ENCODE results near the gene TMBIM1. TPM values are rescaled to one million over a fixed set of nuclear protein-coding genes. Genes with fewer than 3 reads are reported as not detected.
A peak's percentile ranks its signal among the peaks of the same experiment; 100 is the strongest.
"Not testable (repeated sequence)": the region's sequence is repeated elsewhere in the genome, so short reads cannot be mapped to it uniquely, and the experiment has no call there.

TMBIM1 gene
- total and polyA plus RNA-seq, 9 of the 15 experiments (the other 6 are each of a cell fraction or from before 2014, with no cell fraction given): 14.2 to 105 (median 47.0) TPM

DNA sequence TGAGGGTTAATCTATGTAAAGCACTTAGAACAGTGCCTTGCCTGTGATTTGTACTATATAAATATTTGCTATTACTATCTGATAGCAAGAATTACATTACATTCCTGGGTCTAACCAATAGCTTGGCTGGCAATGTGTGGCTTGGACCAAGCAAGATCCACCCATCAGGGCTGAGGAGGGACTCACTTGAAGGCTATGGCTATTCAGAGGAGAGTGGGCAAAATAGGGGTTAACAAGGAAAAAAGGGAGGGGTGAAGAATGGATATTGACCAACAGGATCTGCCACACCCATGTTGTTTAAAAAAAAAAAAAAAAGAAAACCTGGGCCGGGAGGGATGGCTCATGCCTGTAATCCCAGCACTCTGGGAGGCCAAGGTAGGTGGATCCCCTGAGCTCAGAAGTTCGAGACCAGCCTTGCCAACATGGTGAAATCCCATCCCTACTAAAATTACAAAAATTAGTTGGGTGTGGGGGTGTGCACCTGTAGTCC is 20.0 kb upstream of the TMBIM1 start:
- intact Hi-C loops (cut with micrococcal nuclease) (no loop called here), in situ Hi-C loops (cut with MboI) (no loop called here)
- Histone ChIP-seq H4K20me1 (replicated peaks; ENCODE audit: control insufficient read depth, insufficient read depth, low read length) (no peaks in the 10 kb centered on the region), H3K4me3 (no peak overlapping the region), H3K9ac (ENCODE audit: insufficient read depth in 1 of 2, low read depth in 2 of 2, low read length in 2 of 2) (no peak overlapping the region), H3K27me3 (ENCODE audit: control insufficient read depth in 2 of 2, insufficient read depth in 2 of 2, low read length in 2 of 2) (no peaks in the 10 kb centered on the region), H3K4me2 (ENCODE audit: insufficient read depth, low read length) (no peak overlapping the region), H2AFZ (ENCODE audit: low read depth, low read length) (no peak overlapping the region), H3K27ac (ENCODE audit: extremely low read depth, low read depth, low read length) (no peak overlapping the region), H3K36me3 (ENCODE audit: control insufficient read depth, insufficient read depth, low read length) (no peaks in the 10 kb centered on the region), H3K4me1 (replicated peaks in 1 of 2; ENCODE audit: control insufficient read depth in 2 of 2, insufficient read depth in 2 of 2, low read length in 2 of 2) (peaks cover 11 to 23% of the 10 kb centered on the region in 2 experiments), H3K79me2 (ENCODE audit: control insufficient read depth, insufficient read depth, low read length) (no peaks in the 10 kb centered on the region), H3K9me1 (ENCODE audit: control insufficient read depth, insufficient read depth, low read length) (peaks cover 4% of the 10 kb centered on the region), H3K9me3 (replicated peaks; ENCODE audit: control insufficient read depth, insufficient read depth, low read depth, low read length) (no peaks in the 10 kb centered on the region)
- no CpG with 5 or more reads among the region's 2 CpGs for WGBS (ENCODE audit: insufficient coverage, low coverage, missing lambda C conversion rate)
- CTCF ChIA-PET (ENCODE audit: low intra/inter-chr PET ratio): no interaction called here
- DNase-seq (ENCODE audit: extremely low read depth in 1 of 4, low spot score in 3 of 4) (no peak), ATAC-seq (no peak), FAIRE-seq (no peak)
- POLR2A ChIA-PET: interaction anchor here (0.6 to 1.4 kb wide), 5 partner anchors 8 to 338 kb away, joined by 3 to 5 read pairs (median 3); no protein-coding TSS in a partner anchor
- TF ChIP-seq NR4A1 (CRISPR knock-in tag; IDR thresholded peaks at IDR 0.05): no peak
- TF ChIP-seq NR4A1 (tag; IDR thresholded peaks at IDR 0.05): no peak
- TF ChIP-seq ZNF584 (CRISPR knock-in tag; IDR thresholded peaks at IDR 0.05; ENCODE audit: low read depth): no peak
- TF ChIP-seq FOXK2 (conservative IDR thresholded peaks at IDR 0.05 in 1 of 2, IDR thresholded peaks at IDR 0.05 in 1 of 2; ENCODE audit: low read depth in 2 of 2): no peak
- no peak for TF ChIP-seq CTBP1 (IDR thresholded peaks at IDR 0.05; ENCODE audit: borderline replicate concordance)
- TF ChIP-seq KAT7 (CRISPR knock-in tag; IDR thresholded peaks at IDR 0.05; ENCODE audit: borderline replicate concordance): no peak
- TF ChIP-seq HSF4 (CRISPR knock-in tag; IDR thresholded peaks at IDR 0.05; ENCODE audit: borderline replicate concordance): no peak
- no peak for TF ChIP-seq KDM1A (IDR thresholded peaks at IDR 0.05)
- no peak for TF ChIP-seq RBM14 (IDR thresholded peaks at IDR 0.05; ENCODE audit: borderline replicate concordance, insufficient read depth, low read depth, low read length)
- no peak for TF ChIP-seq MBD2 (IDR thresholded peaks at IDR 0.05; ENCODE audit: borderline replicate concordance, low read depth)
- TF ChIP-seq ZNF445 (CRISPR knock-in tag; IDR thresholded peaks at IDR 0.05; ENCODE audit: low read depth): no peak
- no peak for TF ChIP-seq ZNF140 (CRISPR knock-in tag; IDR thresholded peaks at IDR 0.05)
- no peak for TF ChIP-seq ZNF124 (CRISPR knock-in tag; IDR thresholded peaks at IDR 0.05)
- TF ChIP-seq ZNF780A (CRISPR knock-in tag; IDR thresholded peaks at IDR 0.05): no peak
- TF ChIP-seq, protein P1, sequence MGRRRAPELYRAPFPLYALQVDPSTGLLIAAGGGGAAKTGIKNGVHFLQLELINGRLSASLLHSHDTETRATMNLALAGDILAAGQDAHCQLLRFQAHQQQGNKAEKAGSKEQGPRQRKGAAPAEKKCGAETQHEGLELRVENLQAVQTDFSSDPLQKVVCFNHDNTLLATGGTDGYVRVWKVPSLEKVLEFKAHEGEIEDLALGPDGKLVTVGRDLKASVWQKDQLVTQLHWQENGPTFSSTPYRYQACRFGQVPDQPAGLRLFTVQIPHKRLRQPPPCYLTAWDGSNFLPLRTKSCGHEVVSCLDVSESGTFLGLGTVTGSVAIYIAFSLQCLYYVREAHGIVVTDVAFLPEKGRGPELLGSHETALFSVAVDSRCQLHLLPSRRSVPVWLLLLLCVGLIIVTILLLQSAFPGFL (CRISPR knock-in tag; IDR thresholded peaks at IDR 0.05): no peak
- no peak for TF ChIP-seq PYGO2 (tag; IDR thresholded peaks at IDR 0.05)
- no TSS peak for BruUV-seq (replicated peaks)

DNA sequence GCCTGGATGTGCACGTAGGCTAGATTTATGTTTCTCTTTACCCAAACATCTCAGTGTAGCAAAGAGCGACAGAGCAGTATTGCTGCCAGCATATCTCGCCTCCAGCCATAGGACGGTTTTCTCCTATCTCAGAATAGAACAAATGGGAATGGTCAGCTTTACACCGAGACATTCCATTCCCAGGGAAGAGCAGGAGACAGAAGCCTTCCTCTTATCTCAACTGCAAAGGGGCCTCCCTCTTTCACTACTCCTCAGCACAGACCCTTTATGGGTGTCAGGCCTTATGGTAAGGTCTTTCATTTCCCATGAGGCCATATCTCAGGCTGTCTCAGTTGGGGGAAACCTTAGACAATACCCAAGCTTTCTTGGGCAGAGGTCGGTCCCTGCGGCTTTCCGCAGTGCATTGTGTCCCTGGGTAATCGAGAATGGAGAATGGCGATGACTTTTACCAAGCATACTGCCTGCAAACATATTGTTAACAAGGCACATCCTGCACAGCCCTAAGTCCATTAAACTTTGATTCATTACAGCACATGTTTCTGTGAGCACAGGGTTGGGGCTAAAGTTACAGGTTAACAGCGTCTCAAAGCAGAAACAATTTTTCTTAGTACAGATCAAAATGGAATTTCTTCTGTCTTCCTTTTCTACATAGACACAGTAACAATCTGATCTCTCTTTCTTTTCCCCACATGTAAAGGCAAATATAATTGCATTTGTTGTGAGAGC is 19.4 kb upstream of the TMBIM1 start:
- H3K4me1 ChIP-seq (replicated peaks in 1 of 2; ENCODE audit: control insufficient read depth in 2 of 2, insufficient read depth in 2 of 2, low read length in 2 of 2): peaks cover 6 to 17% of the 10 kb centered on the region in 2 experiments
- intact Hi-C loops (cut with micrococcal nuclease); H3K9me3 ChIP-seq (replicated peaks; ENCODE audit: control insufficient read depth, insufficient read depth, low read depth, low read length); H3K79me2 ChIP-seq (ENCODE audit: control insufficient read depth, insufficient read depth, low read length); H3K27ac ChIP-seq (ENCODE audit: extremely low read depth, low read depth, low read length); H3K27me3 ChIP-seq (ENCODE audit: control insufficient read depth in 2 of 2, insufficient read depth in 2 of 2, low read length in 2 of 2); H3K36me3 ChIP-seq (ENCODE audit: control insufficient read depth, insufficient read depth, low read length); CTCF ChIA-PET (ENCODE audit: low intra/inter-chr PET ratio); in situ Hi-C loops (cut with MboI); H3K4me2 ChIP-seq (ENCODE audit: insufficient read depth, low read length); H3K9me1 ChIP-seq (ENCODE audit: control insufficient read depth, insufficient read depth, low read length); FAIRE-seq; H4K20me1 ChIP-seq (replicated peaks; ENCODE audit: control insufficient read depth, insufficient read depth, low read length); DNase-seq (ENCODE audit: extremely low read depth in 1 of 4, low spot score in 3 of 4); ATAC-seq; H3K4me3 ChIP-seq; H3K9ac ChIP-seq (ENCODE audit: insufficient read depth in 1 of 2, low read depth in 2 of 2, low read length in 2 of 2); BruUV-seq (replicated peaks): not testable (repeated sequence)
- 42% methylated on average over 9 of the region's 11 CpGs for WGBS (ENCODE audit: insufficient coverage, low coverage, missing lambda C conversion rate)
- H2AFZ ChIP-seq (ENCODE audit: low read depth, low read length): peak overlapping the region; percentile 78; the same call in 1 of the 2 replicates
- POLR2A ChIA-PET: interaction anchor here (0.6 to 1.4 kb wide), 3 partner anchors 9 to 16 kb away, joined by 3 to 5 read pairs (median 3); no protein-coding TSS in a partner anchor
